ENCODE data around the gene ARHGAP6.
"Not testable (repeated sequence)": the region's sequence is repeated elsewhere in the genome, so short reads cannot be mapped to it uniquely, and the experiment has no call there.

ARHGAP6 gene

DNA sequence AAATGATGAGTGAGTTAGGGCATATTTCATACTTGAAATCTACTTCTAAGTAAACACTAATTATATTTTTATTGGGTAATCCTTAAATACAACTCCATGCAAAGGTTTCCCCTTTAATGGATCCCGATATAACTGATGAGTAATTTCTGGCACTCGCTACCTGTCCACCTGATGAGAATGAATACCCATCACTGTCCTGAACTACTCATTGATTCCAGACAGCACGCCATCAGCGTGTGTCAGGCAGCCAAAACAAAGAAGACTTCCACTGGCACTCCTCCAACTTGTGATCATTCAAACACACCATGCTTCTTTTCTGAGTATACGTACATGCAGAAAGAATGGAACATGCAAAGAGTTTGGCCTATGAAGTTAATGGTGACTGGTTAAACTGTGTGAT is 485.1 kb downstream of the ARHGAP6 start:
- DNase-seq (ENCODE audit: low read depth, low spot score), result no peak

DNA sequence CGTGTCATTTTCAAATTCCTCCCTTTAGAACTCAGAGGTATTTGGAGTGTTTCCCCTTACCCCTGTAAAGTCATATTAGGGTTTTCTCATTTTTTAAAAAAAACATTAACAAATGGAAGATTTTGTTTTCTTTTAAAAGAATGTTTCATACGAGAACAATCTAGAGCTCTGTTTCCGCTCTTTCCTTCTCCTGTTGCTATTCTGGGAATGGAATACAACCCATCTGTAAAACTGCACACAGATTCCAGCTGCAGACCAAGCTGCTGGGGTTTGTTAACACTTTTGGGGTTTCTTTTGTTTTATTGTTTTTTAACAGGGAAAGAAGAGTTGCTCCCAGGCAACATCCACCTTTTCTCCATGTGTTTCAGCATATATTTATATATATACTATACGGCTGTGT is 493.3 kb downstream of the ARHGAP6 start:
- DNase-seq (ENCODE audit: low read depth, low spot score), result no peak

DNA sequence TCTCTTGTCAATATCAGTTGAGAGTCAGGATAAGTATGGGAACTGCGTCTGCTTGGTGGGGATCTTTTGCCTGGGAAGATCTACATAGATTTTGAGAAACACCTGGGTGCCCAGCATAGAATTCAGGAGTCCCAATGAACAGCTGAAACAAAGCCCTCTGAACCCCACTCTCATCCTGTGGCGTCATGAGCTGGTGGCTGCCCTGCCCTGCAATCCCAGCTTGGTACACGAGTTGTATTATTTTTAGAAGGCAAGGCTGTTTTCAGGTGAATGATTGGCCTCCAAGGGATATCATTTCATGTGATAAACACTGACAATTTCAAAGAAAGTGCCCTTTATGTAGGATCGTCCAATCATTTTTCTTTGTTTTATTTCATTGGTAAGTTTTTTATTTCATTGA is 493.8 kb downstream of the ARHGAP6 start:
- no peak for DNase-seq (ENCODE audit: low read depth, low spot score)

DNA sequence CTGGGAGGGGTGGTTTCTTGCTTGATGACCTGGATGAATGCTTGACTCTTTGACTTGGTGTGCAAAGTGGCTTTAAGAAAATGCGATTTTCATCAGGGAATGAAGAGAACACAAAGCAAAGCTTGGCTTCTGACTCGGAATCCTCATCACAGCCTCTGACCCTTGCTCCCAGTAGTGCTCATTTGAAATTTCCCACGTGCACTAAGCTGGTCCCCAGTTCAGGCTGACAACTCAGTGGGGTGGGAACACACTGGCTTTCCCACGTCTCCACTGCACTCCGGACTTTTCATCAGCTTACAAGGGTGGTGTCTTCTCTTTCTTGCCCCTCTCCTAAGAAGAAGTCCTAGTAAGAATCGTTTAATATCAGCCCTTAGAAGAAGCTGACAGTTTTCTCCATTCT is 501.3 kb downstream of the ARHGAP6 start:
- DNase-seq (ENCODE audit: low read depth, low spot score), result no peak

DNA sequence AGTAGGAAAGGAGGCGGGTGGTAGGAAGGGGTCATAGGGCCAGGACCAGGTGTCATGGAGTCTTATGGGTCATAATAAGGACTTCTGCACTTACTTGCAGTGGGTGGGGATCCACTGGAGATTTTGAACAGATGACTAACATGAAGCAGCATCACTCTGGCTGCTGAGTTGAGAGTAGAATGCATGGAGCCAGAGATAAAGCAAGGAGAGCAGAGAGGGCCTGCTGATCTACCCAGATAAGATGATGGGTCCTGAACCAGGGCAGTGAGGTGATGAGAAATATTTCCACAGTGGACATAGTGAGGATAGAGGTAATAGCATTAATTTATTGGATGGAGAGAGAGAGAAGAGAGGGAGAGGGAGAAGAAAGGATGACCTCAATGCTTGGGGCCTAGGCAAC is 506.6 kb downstream of the ARHGAP6 start:
- DNase-seq (ENCODE audit: low read depth, low spot score), result no peak

DNA sequence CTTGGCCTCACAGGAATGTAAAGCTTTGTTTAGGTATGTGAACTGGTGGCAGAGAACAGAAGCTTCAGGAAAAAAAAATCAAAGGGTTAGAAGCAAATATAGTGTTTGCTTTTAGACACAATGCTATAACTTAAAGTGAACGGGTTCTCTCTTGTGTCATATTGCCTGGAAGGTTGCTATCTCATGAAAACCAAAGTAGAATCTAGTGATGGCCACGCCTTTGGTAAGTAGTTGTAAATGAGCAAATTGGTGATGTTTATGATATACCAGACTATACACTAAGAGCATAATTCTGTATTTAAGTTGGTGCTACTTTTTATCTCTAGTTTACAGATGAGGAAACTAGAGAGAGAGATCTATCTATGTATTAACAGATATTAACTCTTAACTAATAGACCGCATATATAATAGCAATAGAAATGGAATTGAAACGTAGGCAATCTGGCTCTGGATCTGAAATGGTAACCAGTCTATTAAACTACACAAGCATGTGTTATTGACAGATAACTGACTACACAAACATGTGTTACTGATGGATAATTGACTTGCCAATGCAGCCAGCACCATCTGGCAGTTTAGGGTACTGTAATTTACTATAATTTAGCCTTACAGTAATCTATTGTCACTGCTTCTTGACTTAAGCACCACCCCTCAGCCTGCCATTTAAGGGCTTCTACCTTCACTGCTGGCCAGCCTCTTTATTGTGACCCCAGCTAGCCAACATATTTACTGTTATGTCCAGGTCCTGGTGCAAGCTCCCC is 513.7 kb downstream of the ARHGAP6 start:
- no peak for DNase-seq (ENCODE audit: low read depth, low spot score)

DNA sequence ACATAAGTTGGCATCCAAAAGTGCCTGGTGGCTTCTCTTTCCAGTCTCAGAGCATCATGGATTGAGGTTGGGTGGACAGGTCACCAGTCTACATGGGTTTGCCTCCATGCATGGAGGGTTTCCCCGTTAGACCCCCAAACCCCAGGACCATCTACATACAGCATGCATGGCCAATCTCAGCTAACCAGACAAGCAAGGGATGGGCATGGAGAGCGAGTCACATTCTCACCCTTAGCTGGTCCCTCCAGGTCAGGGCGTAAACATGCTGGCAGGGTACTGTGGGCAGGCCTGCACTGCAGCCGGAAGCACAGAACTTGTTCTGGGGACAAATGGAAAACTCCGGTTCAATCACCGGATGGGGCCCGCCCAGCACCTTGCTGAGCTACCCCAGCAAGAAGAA is 517.3 kb downstream of the ARHGAP6 start:
- no peak for DNase-seq (ENCODE audit: low read depth, low spot score)

DNA sequence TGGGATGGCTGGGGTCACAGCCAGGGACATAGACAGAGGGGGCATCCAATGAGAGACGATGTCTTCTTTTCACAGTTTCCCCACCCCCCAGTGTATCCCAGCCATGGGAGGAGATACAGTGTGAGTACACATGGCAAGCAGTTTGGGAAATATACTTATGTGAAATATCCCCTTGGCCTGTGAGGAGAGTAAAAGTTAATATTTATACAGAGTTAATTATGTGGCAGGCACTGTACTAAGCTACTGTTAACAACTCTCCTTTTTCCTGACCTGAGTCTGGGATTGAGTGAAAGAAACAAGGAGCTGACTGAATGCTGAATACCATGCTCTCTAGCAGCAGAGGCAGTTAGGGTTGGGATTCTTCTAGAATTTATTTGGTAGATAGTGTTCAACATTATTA is 519.3 kb downstream of the ARHGAP6 start:
- DNase-seq (ENCODE audit: low read depth, low spot score), result no peak

DNA sequence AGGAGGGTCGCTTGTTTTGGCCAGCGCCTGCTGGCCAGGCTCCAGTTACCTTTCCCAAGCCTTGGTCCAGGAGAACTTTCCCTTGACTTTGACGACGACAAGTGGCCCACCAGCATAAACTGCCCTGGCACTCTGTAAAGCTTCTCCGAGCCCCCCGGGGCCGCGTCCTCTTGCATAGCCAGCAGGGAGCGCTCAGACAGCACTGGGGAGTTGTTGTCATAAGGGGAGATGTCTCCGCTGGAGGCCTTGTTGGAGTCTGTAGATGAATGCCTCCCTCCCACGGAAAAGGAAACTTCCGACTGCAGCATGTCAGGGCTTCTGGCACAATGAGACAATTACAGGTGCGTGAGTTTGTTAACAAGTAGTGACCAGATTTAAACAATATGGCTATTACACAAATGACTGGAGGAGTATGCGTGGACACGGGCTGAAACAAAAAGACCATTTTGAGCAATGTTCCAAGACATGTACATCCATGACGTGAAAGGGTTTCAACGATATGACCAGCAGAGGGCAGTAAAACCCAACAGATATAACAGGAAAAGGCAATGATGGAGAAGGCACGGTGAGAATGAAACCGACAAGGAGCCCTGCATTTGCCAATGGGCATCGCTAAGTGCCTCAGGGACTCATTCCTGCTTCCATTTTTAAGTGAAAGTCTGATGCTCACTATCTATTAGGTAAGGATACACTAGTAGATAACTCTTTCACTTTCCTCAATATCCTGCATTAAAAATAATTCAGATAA is 521.6 kb downstream of the ARHGAP6 start:
- peak; percentile 21 for DNase-seq (ENCODE audit: low read depth, low spot score)

DNA sequence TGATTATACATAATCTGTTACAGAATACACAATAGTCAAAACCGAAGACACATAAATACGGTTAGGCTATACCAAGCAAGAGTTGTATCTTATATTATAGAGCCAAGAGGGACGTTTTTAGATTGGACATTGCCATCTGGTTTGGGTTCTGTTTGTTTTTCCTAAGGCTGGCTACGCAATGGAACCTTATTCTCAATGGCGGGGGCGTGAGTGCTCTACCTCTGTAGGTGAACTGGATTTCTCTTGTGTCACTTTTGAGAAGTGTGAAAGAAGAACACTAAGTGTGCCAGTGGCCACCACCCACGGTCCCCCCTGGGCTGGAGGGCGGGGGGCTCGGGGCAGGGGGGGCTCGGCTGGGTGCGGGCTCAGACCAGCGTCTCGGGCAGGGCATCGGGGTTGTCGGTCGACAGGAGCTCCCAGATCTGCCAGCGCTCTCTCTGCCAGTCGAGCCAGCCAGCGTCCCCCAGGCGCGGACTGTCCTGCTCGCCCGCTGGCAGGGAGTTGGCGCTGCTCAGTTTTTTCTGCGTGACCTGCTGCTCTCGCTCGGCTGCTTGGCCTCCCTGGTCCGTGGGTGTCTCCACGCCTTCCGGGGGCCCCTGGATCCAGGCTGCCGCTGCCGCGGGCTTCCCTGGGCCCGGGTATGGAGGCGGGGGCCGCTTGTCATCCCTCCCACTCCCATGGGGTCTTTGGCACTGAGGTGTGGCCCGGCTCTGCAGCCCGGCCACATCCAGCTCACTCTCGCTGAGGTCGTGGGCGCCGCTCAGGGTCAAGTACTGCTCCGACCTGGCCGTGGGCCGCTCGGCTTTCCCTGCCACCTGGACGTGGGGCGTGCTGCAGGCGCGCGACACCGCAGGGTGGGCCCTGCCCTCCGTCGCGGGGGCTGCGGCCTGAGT is 527.0 kb downstream of the ARHGAP6 start:
- no peak for DNase-seq (ENCODE audit: low read depth, low spot score)

DNA sequence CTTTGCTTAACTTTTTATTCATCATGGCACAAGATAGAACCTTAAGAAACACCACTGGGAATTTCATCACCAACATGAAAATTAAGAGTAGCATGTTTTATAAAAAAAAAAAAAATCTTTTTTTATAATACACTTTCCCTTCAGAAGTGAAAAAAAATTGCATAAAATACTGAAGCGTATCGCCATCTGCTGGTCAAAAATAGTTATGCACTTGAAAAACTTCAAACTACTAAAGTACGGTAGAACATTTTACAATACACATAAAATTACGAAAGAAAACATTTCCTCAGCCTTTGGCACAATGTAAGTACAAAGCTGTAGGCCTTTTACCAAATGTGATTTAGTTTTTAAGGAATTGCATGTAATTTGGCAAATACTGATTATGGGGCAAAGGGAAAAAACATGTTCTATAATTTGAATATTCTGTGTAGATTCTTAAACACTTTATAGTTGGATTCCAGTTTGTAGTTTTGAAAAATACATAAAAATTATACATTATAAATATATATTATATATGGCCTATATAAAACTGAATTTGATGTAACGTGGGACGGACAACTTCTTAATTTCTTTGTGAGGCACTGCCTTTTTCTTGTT is 528.1 kb downstream of the ARHGAP6 start:
- no peak for DNase-seq (ENCODE audit: low read depth, low spot score)

DNA sequence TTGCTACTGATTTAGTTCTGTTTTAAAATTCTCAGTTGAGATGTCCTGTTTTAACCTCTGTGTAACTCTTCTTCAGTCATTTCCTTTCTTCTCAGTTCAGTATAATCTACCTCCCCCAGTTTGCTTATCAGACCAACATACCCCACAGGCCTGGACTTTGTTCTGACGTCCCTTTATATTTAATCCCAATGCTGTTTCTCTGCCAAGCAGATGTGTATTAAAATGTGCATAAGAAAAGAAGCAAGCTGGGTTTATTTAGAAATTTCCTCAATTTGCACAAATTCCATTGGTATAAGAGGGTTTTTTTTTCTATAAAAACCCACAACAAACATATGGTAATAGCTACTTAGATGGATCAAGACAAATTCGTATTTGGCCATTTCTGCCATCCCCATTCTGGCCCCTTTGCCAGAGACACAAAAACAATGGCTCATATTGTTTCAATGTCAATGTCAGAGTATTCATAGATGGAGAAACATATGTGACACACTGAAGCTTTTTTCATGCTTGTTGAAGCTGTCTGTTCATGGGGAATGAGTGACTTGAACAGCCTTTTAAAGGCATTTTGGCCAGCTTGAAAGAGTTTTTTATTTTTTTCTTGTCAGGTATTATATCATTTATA is 530.0 kb downstream of the ARHGAP6 start:
- DNase-seq (ENCODE audit: low read depth, low spot score), result no peak

DNA sequence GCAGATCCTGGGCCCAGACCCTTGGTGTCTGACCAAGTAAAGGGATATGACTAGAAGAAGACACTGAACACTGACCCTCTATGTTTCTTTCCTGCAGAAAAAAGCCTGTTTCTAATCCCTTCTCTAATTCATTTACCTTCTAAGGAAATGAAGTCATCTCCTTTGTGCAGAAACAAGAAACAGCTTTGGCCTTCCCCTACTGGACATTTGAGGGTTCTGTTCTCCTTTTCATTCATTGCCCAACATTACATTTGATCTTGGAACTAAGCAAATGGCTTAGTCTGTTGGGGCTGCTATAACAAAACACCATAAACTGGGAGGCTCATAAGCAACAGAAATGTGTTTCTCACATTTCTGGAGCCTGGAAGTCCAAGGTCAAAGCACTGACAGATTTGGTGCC is 534.6 kb downstream of the ARHGAP6 start:
- no peak for DNase-seq (ENCODE audit: low read depth, low spot score)

DNA sequence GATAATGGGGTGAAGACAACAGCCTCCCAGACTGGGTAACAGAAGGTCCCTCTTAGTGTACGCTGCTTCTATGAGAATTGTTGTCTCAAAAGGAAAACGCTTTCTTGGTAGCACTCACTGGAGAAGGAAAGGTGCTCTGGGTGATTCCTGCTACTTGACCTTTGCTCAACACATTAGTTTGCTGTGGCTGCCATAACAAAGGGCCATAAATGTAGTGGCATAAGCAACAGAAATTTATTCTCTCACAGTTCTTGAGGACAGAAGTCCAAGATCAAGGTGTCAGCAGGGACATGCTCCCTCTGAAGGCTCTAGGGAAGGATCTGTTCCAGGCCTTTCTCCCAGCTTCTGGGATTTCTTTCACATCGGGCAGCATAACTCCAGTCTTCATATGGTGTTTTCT is 535.6 kb downstream of the ARHGAP6 start:
- DNase-seq (ENCODE audit: low read depth, low spot score), result no peak

DNA sequence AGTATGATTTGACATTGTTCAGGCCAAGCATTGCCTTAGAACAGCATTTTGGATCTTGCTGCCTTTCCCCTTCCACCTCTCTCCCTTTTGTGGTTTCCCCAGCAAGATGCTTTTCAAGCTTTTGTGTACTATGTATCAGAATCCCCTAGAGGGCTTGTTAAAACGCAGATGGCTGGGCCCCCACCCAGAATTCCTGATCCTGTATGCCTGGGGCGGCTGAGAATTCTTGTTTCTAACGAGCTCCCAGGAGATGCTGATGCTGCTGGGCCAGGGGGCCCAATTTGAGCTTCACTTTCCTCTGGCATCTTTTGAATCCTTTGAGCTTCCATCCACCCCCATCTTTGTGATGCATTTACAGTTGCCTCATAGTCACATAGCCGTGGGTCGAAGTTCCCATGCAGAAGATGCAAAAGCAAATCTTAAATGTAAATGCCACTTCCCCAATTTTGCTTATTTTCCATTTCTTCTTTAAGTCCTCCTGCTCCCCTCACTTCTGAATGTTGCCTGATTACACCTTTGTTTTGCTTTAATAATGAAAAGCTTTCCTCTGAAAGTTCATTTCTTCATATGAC is 536.1 kb downstream of the ARHGAP6 start:
- no peak for DNase-seq (ENCODE audit: low read depth, low spot score)

DNA sequence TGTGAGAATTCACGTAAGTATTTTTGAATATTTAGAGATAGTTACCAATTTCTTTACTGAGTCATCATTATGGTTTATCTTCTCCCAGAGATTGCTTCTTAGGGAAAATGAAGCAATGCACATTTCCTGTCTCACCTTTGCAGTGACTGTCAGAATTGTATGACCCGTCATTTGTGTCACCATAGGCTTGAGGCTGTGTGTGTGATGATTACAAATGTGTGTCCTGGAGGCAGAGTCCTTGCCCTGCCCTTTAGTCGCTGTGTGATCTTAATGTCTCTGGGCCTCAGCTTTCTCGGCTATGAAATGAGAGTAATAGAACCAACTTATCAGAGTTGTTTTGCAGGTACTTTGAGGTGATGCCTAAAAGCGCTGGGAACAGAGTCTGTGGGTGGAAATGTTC is 540.7 kb downstream of the ARHGAP6 start:
- DNase-seq (ENCODE audit: low read depth, low spot score), result no peak

DNA sequence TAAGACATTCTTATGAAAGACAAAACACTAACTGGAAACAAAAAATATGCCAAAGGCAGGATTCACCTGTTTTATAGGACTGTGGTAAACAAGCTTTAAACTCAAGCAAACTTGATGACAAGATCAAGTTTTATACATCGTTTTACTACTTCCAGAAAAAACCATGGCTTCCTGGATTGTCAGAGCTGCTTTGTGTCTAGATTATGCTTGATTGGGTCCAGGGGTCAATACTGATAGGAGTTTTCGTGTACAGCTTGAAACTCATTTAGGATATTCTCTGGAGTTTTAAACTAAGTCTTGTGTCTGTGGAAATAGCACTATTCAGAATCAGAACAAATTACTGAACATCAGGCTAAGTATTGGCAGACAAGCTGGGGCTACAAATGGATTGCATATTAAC is 541.6 kb downstream of the ARHGAP6 start:
- no peak for DNase-seq (ENCODE audit: low read depth, low spot score)

DNA sequence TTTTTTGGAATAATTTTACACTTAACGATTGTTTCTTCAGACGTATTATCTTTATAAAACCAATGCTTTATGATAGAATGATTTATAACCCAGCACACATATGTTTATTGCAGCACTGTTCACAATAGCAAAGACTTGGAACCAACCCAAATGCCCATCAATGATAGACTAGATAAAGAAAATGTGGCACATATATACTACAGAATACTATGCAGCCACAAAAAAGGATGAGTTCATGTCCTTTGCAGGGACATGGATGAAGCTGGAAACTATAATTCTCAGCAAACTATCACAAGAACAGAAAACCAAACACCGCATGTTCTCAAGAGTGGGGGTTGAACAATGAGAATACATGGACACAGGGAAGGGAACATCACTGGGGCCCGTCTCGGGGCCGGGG is 542.6 kb downstream of the ARHGAP6 start:
- not testable (repeated sequence) for DNase-seq (ENCODE audit: low read depth, low spot score)

DNA sequence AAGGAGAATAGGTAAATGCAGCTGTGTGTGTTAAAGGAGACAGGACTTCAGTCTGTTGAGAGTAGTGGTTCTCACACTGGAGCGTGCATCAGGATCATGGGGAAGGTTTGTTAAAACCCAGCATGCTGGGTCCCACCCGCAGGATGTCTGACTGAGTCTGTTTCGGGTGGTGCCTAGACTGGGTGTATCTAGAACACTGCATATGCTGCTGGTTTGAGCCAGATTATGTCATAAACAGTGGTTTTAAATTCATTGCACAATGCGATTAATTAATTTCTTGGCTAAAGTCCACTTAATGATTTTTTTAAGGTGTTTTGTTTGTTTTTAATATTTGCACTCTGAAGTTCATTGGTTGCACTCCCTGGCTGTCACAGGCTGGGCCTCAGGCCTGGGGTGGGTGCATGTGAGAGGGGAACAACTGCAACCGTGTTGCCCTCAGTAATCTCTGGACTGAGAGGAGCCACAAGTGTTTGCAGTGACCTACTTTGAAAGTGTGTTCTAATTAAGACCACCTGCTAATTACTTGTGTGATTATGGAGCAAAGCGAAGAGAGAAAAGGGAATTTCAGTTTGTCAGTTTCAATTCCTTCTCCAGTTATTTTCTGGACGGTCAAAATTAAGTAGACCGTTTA is 546.3 kb downstream of the ARHGAP6 start:
- DNase-seq (ENCODE audit: low read depth, low spot score), result no peak

DNA sequence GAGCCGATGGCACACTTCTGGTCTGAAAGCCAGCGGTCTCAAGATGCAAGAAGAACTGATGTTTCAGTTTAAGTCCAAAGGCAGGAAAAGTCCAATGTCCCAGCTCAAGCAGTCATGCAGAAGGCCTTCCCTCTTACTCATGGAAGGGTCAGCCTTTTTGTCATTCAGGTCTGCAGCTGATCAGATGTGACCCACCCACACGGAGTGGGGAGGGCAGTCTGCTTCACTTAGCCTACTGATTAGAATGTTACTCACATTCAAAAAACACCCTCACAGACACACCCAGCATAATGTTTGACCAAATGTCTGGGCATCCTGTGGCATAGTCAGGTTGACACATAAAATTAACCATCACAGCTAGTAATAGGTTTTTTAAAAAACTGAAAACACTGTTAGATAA is 548.0 kb downstream of the ARHGAP6 start:
- DNase-seq (ENCODE audit: low read depth, low spot score), result no peak

DNA sequence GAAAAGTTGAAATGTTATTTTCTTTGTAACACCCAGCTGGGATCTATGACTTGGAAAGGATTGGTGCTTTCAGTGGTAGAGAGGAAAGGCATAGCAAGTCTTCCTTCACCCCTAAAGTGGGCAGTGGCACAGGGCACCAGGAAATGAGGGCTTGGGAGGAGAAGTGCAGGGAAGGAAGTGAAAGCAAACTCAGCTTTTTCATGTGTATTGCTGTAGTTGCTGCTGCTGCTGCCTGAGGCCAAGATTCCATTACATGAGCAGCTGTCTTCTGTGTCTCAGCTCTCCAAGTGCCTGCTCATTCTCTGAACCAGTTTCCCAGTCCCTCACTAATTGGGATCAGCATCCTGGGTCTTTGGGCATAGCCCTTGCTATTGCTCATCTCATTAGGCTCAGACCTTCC is 552.0 kb downstream of the ARHGAP6 start:
- DNase-seq (ENCODE audit: low read depth, low spot score), result no peak
